Thyroid gland (tissue), 4 donors: ENCODE results near the gene HS3ST2. TPM values are rescaled to one million over a fixed set of nuclear protein-coding genes. Genes with fewer than 3 reads are reported as not detected.

Source experiments
- DNase-seq, 2 donors: peaks; one replicate each; pipeline ENCODE4 v3.0.0-alpha.2; 2019
- H3K27ac ChIP-seq, 3 donors: fragments of 200-600 bp; sonication (generic); 1 replicate in 2 of 3; 2 replicates in 1 of 3; pipeline ENCODE4 v1.5.1; 2016 to 2019; ENCODE audit warnings: mild to moderate bottlenecking in 1 of 3, moderate library complexity in 1 of 3
- H3K27me3 ChIP-seq: fragments of 200-600 bp; sonication (generic); one replicate; pipeline ENCODE4 v1.5.1; 2019
- H3K36me3 ChIP-seq, 2 donors: fragments of 200-600 bp; sonication (generic); one replicate each; pipeline ENCODE4 v1.5.1; 2016 to 2019
- H3K4me1 ChIP-seq, 2 donors: fragments of 200-600 bp; sonication (generic); one replicate each; pipeline ENCODE4 v1.5.1; 2017 to 2019
- H3K4me3 ChIP-seq, 3 donors: fragments of 200-600 bp; sonication (generic); replicated peaks in 1 of 3; 1 replicate in 2 of 3; 2 replicates in 1 of 3; pipeline ENCODE4 v1.5.1; 2016; ENCODE audit warnings: mild to moderate bottlenecking in 1 of 3
- H3K9me3 ChIP-seq: fragments of 200-600 bp; sonication (generic); one replicate; pipeline ENCODE4 v1.5.1; 2017
- POLR2A ChIP-seq, 2 donors: fragments of 450-650 bp; IDR thresholded peaks; one replicate each; pipeline ENCODE4 v1.6.1; 2017; ENCODE audit warnings: antibody characterized with exemption in 2 of 2, mild to moderate bottlenecking in 2 of 2, moderate library complexity in 1 of 2
- WGBS, 2 donors: methylation state at CpG; one replicate each; pipeline ENCODE4 v1.1.5; 2017; 5-methylcytosine and 5-hydroxymethylcytosine counted together
- intact Hi-C: fragments of 100-400 bp; cut with DNase I; formaldehyde crosslinking; loops from one replicate; pipeline ENCODE4 v1.15.1; 2023
- total RNA-seq, 4 donors: library from RNA; depleted of rRNA; stranded (reverse); fragments of >200 nt; gene quantifications; one replicate each; pipeline ENCODE4 v1.2.3, GENCODE V29; 2016
- TF ChIP-seq, protein P1 (sequence below), 6 experiments: fragments of 200-600 bp in 3 of 6; fragments of 450-650 bp in 3 of 6; sonication (generic) in 3 of 6; IDR thresholded peaks; one replicate each; pipeline ENCODE4 v1.5.1; 2016 to 2019; ENCODE audit warnings: antibody characterized with exemption in 6 of 6, mild to moderate bottlenecking in 2 of 6, inconsistent platforms in 1 of 6, moderate library complexity in 1 of 6

The HS3ST2 gene
- 1 to 10 TPM in 3 of 4 donors, under 1 TPM in 1; 0.88 to 7.0 (median 3.7) TPM for total RNA-seq

DNA sequence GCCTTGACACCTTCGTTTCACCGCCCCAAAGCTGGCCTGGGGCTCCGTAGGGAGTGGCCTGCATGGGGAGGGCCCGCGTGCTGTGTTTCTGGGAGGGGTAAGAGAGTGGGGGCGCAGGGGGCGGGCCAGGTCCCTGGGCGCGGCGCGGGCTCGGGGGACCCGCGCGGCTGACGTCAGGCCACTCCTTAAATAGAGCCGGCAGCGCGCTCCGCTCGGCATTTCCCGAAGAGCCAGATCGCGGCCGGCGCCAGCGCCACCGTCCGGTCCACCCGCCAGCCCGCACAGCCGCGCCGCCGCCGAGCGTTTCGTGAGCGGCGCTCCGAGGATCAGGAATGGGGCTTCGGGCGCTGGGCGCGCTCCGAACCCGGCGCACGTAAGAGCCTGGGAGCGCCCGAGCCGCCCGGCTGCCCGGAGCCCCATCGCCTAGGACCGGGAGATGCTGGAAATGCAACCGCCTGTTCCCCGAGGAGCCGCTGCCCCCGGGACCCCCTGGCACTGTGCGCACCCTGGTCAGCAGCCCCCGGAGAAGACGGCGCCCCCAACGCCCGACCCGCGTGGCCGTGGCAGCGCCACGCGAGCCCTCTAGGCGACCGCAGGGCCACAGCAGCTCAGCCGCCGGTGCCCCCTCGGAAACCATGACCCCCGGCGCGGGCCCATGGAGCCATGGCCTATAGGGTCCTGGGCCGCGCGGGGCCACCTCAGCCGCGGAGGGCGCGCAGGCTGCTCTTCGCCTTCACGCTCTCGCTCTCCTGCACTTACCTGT, at the start of gene HS3ST2:
TSS of gene HS3ST2 (plus strand) at position 215 of the 763 bp plus-strand sequence. CDS start at position 664, 449 bp downstream.
- H3K27ac ChIP-seq = no peak within 1 kb of the TSS
- H3K9me3 ChIP-seq = no peaks in the 10 kb centered on the region
- 1% methylated on average over 41 of the region's 90 CpGs; no CpG with 5 or more reads in 1 of the 2 donors for WGBS, 2 donors
- H3K4me3 ChIP-seq = peak within 1 kb of the TSS in 1 of 3 donors; percentile 30
- no peak for TF ChIP-seq POLR2A (IDR thresholded peaks at IDR 0.05)
- TF ChIP-seq, protein P1, sequence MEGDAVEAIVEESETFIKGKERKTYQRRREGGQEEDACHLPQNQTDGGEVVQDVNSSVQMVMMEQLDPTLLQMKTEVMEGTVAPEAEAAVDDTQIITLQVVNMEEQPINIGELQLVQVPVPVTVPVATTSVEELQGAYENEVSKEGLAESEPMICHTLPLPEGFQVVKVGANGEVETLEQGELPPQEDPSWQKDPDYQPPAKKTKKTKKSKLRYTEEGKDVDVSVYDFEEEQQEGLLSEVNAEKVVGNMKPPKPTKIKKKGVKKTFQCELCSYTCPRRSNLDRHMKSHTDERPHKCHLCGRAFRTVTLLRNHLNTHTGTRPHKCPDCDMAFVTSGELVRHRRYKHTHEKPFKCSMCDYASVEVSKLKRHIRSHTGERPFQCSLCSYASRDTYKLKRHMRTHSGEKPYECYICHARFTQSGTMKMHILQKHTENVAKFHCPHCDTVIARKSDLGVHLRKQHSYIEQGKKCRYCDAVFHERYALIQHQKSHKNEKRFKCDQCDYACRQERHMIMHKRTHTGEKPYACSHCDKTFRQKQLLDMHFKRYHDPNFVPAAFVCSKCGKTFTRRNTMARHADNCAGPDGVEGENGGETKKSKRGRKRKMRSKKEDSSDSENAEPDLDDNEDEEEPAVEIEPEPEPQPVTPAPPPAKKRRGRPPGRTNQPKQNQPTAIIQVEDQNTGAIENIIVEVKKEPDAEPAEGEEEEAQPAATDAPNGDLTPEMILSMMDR (IDR thresholded peaks at IDR 0.05) = peak in 1 of 6 experiments; percentile 27
- H3K27me3 ChIP-seq = peaks cover 3% of the 10 kb centered on the region
- intact Hi-C loops = no loop called here
- H3K36me3 ChIP-seq = no peaks in the 10 kb centered on the region
- peaks cover 0 to 14% of the 10 kb centered on the region in 2 donors for H3K4me1 ChIP-seq
- peak in 1 of 2 donors; percentile 5 for DNase-seq

DNA sequence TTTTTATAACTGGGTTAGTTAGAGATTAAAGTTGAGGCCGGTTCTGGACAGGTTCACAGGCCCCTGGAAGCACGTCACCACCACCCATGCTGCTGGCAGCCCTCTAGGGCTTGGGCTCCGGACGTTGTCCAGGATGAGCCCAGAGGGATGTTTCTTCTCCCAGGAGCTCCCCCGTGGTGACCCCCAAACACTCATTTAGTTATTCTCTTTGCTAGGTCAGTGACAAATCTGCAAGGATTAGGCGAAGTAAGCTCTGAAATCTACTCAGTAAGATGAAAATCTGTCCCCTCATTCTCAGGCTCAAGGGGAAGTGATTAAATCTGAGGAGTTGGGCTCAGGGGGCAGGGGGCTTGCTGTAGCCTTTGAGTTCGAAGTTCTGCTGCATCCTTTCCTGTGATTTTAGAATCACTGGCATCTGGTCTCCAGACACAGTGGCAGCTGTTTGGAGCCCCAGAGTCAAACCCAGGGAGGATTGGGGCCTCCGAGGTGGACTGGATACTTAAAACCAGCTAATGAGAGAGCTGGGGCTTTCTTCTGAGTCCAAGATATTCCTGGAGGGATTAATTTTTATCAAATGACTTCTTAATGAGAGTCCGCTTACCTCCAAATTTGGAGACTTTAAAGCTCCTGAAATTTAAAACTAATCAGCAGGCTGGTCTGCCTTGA, 49.2 kb upstream of the HS3ST2 start:
- TF ChIP-seq, protein P1 (IDR thresholded peaks at IDR 0.05) = no peak
- TF ChIP-seq POLR2A (IDR thresholded peaks at IDR 0.05) = no peak
- H3K27ac ChIP-seq = no peak overlapping the region
- 49 to 69% methylated on average over 9 of the region's 9 CpGs for WGBS, 2 donors
- DNase-seq = no peak
- no peaks in the 10 kb centered on the region for H3K36me3 ChIP-seq
- no peak overlapping the region for H3K4me3 ChIP-seq
- intact Hi-C loops = no loop called here
- no peaks in the 10 kb centered on the region for H3K9me3 ChIP-seq
- no peaks in the 10 kb centered on the region for H3K27me3 ChIP-seq
- H3K4me1 ChIP-seq = no peaks in the 10 kb centered on the region

DNA sequence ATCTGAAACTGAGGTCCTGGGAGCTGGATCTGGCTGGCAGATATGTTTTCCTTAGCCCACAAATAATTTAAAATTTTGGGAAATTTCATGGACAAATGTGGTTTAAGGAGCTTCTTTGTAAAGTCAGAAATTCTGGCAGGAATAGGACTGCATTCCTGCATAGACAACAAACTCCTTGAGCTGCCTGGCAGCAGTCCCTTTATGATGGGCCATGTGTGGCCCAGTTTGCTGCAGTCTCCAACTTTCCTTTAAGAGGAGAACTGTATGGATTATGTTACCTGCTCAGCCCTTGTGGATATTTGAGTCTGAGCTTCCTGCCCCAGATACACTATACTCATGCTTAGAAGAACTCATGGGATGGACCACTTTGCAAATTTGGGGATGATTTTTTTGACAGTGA, 48.5 kb upstream of the HS3ST2 start:
- TF ChIP-seq POLR2A (IDR thresholded peaks at IDR 0.05) = no peak
- TF ChIP-seq, protein P1 (IDR thresholded peaks at IDR 0.05) = no peak
- H3K27ac ChIP-seq = no peak overlapping the region

DNA sequence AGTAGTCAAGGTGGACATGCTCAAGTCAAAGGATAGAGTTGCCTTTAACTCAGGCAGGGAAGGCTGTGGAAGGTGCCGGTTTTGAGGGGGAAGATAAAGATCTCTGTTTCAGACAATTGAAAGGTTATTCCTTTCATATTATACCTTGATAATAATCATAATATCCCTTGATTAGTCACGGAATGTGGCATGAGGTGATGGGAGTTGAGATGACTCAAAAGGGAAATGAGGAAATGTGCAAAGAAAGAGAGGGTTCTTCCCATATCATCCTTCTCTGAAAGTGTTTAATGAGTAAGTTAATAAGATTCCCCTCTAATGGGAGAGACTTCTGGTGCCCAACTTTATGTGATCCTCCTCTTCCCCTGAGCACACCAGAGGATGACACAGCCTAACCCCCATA, 43.1 kb upstream of the HS3ST2 start:
- no peak for TF ChIP-seq POLR2A (IDR thresholded peaks at IDR 0.05)
- TF ChIP-seq, protein P1 (IDR thresholded peaks at IDR 0.05) = no peak
- Histone ChIP-seq H3K27me3 (no peaks in the 10 kb centered on the region), H3K27ac (no peak overlapping the region), H3K4me3 (no peak overlapping the region), H3K36me3 (no peaks in the 10 kb centered on the region), H3K4me1 (no peaks in the 10 kb centered on the region), H3K9me3 (no peaks in the 10 kb centered on the region)
- intact Hi-C loops = no loop called here
- 59 to 78% methylated on average over 2 of the region's 2 CpGs for WGBS, 2 donors
- no peak for DNase-seq

More for the DNA sequence above, 48.5 kb upstream of the HS3ST2 start:
- Histone ChIP-seq H3K36me3 (no peaks in the 10 kb centered on the region), H3K4me1 (no peaks in the 10 kb centered on the region), H3K4me3 (no peak overlapping the region), H3K9me3 (no peaks in the 10 kb centered on the region), H3K27me3 (no peaks in the 10 kb centered on the region)
- DNase-seq = no peak
- intact Hi-C loops = no loop called here

DNA sequence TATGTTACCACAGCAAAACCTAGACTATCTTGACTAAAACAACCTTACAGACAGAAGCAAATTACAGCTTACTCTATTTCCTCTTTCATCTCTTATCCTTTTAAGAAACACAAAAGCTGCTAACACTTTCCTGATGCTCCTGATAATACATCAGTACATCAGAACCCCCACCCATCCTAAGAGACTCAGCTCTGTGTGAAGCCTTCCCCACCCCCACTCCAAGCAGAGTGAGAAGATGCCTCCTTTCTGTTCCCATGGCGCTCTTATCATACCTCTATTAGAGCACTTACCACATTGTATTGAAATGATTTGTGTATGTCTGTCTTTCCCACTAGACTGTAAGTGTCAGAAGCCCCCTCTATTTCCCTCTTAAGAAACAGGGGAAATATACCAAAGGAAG, 42.4 kb upstream of the HS3ST2 start:
- Histone ChIP-seq H3K4me3 (no peak overlapping the region), H3K27ac (no peak overlapping the region), H3K27me3 (no peaks in the 10 kb centered on the region), H3K36me3 (no peaks in the 10 kb centered on the region), H3K4me1 (no peaks in the 10 kb centered on the region), H3K9me3 (no peaks in the 10 kb centered on the region)
- no peak for DNase-seq
- 86 to 90% methylated on average over 1 of the region's 1 CpG for WGBS, 2 donors
- TF ChIP-seq, protein P1 (IDR thresholded peaks at IDR 0.05) = no peak
- no peak for TF ChIP-seq POLR2A (IDR thresholded peaks at IDR 0.05)
- intact Hi-C loops = no loop called here
